Brain microvascular endothelial cell (primary cell): ENCODE measurements around the gene SBF2.

Experiments used
- DNase-seq: peaks from one replicate; pipeline ENCODE4 v3.0.0-alpha.2; 2020
- H3K27ac ChIP-seq: fragments of 250-450 bp; sonication (Bioruptor Pico); 2 replicates; pipeline ENCODE4 v1.5.1; 2020; ENCODE audit warnings: mild to moderate bottlenecking, moderate library complexity
- H3K27me3 ChIP-seq: fragments of 250-450 bp; sonication (Bioruptor Pico); replicated peaks from 2 replicates; pipeline ENCODE4 v1.5.1; 2020; ENCODE audit warnings: mild to moderate bottlenecking
- H3K36me3 ChIP-seq: fragments of 250-450 bp; sonication (Bioruptor Pico); replicated peaks from 2 replicates; pipeline ENCODE4 v1.5.1; 2020; ENCODE audit warnings: mild to moderate bottlenecking
- H3K4me3 ChIP-seq: 2 replicates; pipeline ENCODE4 v1.5.1; 2011; ENCODE audit warnings: low read depth, mild to moderate bottlenecking, control low read depth, low read length, moderate library complexity
- CTCF ChIP-seq: IDR thresholded peaks from 2 replicates; pipeline ENCODE4 v1.5.1; 2011; ENCODE audit warnings: low read depth, mild to moderate bottlenecking, moderate library complexity, low read length, control low read depth, inconsistent platforms; ENCODE audit errors: missing control alignments
- in situ Hi-C: cut with HindIII; loops from 2 replicates; pipeline ENCODE4 v1.10.0; 2017; ENCODE audit warnings: low sequenced_read_pairs, low pct_ligation_motif_present

Gene SBF2

GRCh38 chr11:9861860-9862725, 431.9 kb downstream of the SBF2 start:
- Histone ChIP-seq H3K36me3 (no peaks in the 10 kb centered on the region), H3K27ac (peak overlapping the region; percentile 64), H3K27me3 (no peaks in the 10 kb centered on the region), H3K4me3 (no peak overlapping the region)
- TF ChIP-seq CTCF, result peak; percentile 89
- in situ Hi-C loops, result no loop called here
- DNase-seq, result peak; percentile 82

- in situ Hi-C loops, result no loop called here
- Histone ChIP-seq H3K4me3 (no peak overlapping the region), H3K36me3 (no peaks in the 10 kb centered on the region), H3K27ac (peak overlapping the region; percentile 77), H3K27me3 (no peaks in the 10 kb centered on the region)
- peak; percentile 79 for DNase-seq
- no peak for TF ChIP-seq CTCF
Observed at GRCh38 chr11:9859554-9860305, 434.3 kb downstream of the SBF2 start.

- no peak for DNase-seq
- H3K27ac ChIP-seq, result peak overlapping the region; percentile 77
- H3K4me3 ChIP-seq, result no peak overlapping the region
Observed at GRCh38 chr11:9858822-9859221, 435.2 kb downstream of the SBF2 start.

GRCh38 chr11:9858218-9858617, 435.8 kb downstream of the SBF2 start:
- Histone ChIP-seq H3K27me3 (no peaks in the 10 kb centered on the region), H3K27ac (peak overlapping the region; percentile 77), H3K36me3 (no peaks in the 10 kb centered on the region), H3K4me3 (no peak overlapping the region)
- in situ Hi-C loops, result no loop called here
- no peak for TF ChIP-seq CTCF
- DNase-seq, result no peak

More at GRCh38 chr11:9858822-9859221, 435.2 kb downstream of the SBF2 start:
- no peak for TF ChIP-seq CTCF
- H3K36me3 ChIP-seq, result no peaks in the 10 kb centered on the region
- H3K27me3 ChIP-seq, result no peaks in the 10 kb centered on the region
- in situ Hi-C loops, result no loop called here

GRCh38 chr11:9855579-9856287, 438.3 kb downstream of the SBF2 start:
- H3K27ac ChIP-seq, result no peak overlapping the region
- DNase-seq, result no peak
- in situ Hi-C loops, result no loop called here
- no peaks in the 10 kb centered on the region for H3K36me3 ChIP-seq
- TF ChIP-seq CTCF, result no peak
- no peak overlapping the region for H3K4me3 ChIP-seq
- H3K27me3 ChIP-seq, result no peaks in the 10 kb centered on the region
